Vagina (tissue), 2 donors: Measurements from ENCODE around the gene SUPT4H1. TPM values are rescaled to one million over a fixed set of nuclear protein-coding genes. Genes with fewer than 3 reads are reported as not detected.

Source experiments
- DNase-seq, 2 donors: peaks; one replicate each; pipeline ENCODE4 v3.0.0-alpha.2; 2017; ENCODE audit errors: extremely low spot score in 2 of 2
- H3K27ac ChIP-seq: fragments of 200-600 bp; sonication (generic); one replicate; pipeline ENCODE4 v1.5.1; 2019
- H3K27me3 ChIP-seq: fragments of 200-600 bp; sonication (generic); one replicate; pipeline ENCODE4 v1.5.1; 2019
- H3K36me3 ChIP-seq, 2 donors: fragments of 200-600 bp; sonication (generic); one replicate each; pipeline ENCODE4 v1.5.1; 2017 to 2019
- H3K4me1 ChIP-seq: fragments of 200-600 bp; sonication (generic); one replicate; pipeline ENCODE4 v1.5.1; 2019
- H3K4me3 ChIP-seq, 2 donors: fragments of 200-600 bp; sonication (generic); 1 replicate in 1 of 2; 2 replicates in 1 of 2; pipeline ENCODE4 v1.5.1; 2016 to 2019
- H3K9me3 ChIP-seq: fragments of 200-600 bp; sonication (generic); one replicate; pipeline ENCODE4 v1.5.1; 2019
- POLR2A ChIP-seq, 2 donors: fragments of 450-650 bp; IDR thresholded peaks; one replicate each; pipeline ENCODE4 v1.6.1; 2017; ENCODE audit warnings: antibody characterized with exemption in 2 of 2, mild to moderate bottlenecking in 2 of 2, moderate library complexity in 2 of 2
- POLR2AphosphoS5 ChIP-seq, 2 donors: sonication (generic); formaldehyde crosslinking; IDR thresholded peaks; one replicate each; pipeline ENCODE4 v1.9.0; 2017; ENCODE audit warnings: antibody characterized with exemption in 2 of 2, mild to moderate bottlenecking in 2 of 2, low read depth in 1 of 2; ENCODE audit not compliant: insufficient read depth in 1 of 2
- intact Hi-C: fragments of 100-400 bp; cut with DNase I; formaldehyde crosslinking; loops from one replicate; pipeline ENCODE4 v1.15.1; 2023
- total RNA-seq: library from RNA; depleted of rRNA; stranded (reverse); fragments of >200 nt; gene quantifications from one replicate; pipeline ENCODE4 v1.2.3, GENCODE V29; 2016
- TF ChIP-seq, protein P1 (sequence below), 3 experiments: fragments of 450-650 bp in 2 of 3; fragments of 200-600 bp in 1 of 3; sonication (generic) in 1 of 3; IDR thresholded peaks; one replicate each; pipeline ENCODE4 v1.5.1; 2017 to 2019; ENCODE audit warnings: antibody characterized with exemption in 3 of 3, mild to moderate bottlenecking in 2 of 3, moderate library complexity in 2 of 3

The SUPT4H1 gene
- total RNA-seq, 1 donor from 2014 or later = 31.4 TPM

DNA sequence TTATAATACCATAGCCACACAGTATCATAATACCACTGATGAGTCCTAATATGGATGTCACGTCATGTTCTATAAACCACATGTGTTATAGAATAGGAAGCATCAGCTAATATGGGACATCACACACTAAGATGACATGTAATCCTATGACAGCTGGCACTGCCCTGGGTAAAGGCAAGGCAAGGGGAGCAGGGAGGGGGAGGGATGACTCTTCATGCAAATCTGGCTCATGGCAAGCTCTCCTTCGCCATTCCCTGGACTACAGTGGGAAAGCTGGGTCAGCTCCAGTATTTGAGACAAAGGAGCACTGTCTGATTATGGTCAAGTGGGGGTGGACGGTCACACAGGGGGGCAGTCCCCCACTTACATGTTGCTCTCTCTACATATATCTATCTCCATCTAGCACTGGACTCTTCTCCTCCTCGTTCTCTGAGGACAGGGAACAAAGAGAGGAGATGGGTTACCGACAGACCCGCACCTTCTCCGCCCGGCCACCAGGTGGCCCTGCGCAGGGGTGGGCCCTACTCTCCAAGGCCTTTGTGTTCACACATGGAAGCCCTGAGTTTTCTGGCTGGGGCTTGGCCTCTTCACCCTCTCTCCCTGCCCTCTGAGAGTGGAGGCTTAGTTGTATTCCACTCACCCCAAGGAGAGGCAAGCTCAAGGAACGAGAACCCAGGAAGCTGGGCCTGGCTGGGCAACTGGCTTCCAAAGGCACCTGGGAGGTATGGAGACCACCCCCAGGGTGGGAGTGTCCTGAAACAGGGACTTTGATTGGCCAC is 47.8 kb downstream of the SUPT4H1 start:
- Histone ChIP-seq H3K36me3 (no peaks in the 10 kb centered on the region), H3K4me1 (no peaks in the 10 kb centered on the region), H3K4me3 (no peak overlapping the region), H3K27me3 (no peaks in the 10 kb centered on the region), H3K27ac (no peak overlapping the region), H3K9me3 (no peaks in the 10 kb centered on the region)
- no peak for TF ChIP-seq POLR2AphosphoS5 (IDR thresholded peaks at IDR 0.05; ENCODE audit: insufficient read depth in 1 of 2, low read depth in 1 of 2)
- TF ChIP-seq, protein P1, sequence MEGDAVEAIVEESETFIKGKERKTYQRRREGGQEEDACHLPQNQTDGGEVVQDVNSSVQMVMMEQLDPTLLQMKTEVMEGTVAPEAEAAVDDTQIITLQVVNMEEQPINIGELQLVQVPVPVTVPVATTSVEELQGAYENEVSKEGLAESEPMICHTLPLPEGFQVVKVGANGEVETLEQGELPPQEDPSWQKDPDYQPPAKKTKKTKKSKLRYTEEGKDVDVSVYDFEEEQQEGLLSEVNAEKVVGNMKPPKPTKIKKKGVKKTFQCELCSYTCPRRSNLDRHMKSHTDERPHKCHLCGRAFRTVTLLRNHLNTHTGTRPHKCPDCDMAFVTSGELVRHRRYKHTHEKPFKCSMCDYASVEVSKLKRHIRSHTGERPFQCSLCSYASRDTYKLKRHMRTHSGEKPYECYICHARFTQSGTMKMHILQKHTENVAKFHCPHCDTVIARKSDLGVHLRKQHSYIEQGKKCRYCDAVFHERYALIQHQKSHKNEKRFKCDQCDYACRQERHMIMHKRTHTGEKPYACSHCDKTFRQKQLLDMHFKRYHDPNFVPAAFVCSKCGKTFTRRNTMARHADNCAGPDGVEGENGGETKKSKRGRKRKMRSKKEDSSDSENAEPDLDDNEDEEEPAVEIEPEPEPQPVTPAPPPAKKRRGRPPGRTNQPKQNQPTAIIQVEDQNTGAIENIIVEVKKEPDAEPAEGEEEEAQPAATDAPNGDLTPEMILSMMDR (IDR thresholded peaks at IDR 0.05) = peak in 1 of 3 experiments; percentile 21
- intact Hi-C loops = no loop called here
- DNase-seq = no peak

DNA sequence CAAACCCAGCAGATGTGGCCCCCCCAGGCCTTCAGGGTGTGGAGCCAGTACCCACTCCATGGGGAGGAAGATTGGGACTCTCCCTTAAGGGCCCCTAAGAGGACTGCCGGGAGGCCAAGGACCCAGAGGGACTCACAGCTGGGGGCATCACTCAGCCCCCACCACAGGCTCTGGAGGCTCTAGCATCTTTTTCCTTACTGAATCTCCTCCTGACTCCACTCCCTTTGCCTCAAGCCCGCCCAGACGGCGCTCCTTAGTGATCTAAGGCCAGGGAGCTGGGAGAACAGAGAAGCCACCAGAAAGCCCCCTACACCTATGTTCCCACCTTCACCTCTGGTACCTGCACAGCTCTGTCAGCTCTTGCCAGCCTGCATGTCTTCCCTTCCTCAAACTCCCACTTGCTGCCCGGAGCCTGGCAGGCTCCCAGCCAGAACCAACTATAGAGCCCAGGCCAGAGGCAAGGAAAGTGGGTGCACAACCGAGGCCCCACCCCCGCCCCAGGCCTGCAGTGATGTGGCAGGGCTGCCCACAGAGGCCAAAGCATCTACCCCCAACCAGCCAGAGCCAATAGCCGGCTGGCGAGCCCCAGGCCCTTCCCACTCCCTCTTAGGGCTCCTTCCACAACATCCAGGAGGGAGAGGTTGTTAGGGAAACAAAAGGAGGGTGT is 48.9 kb downstream of the SUPT4H1 start:
- TF ChIP-seq POLR2A (IDR thresholded peaks at IDR 0.05) = no peak
- TF ChIP-seq, protein P1 (IDR thresholded peaks at IDR 0.05) = no peak
- TF ChIP-seq POLR2AphosphoS5 (IDR thresholded peaks at IDR 0.05; ENCODE audit: insufficient read depth in 1 of 2, low read depth in 1 of 2) = no peak
- Histone ChIP-seq H3K4me3 (no peak overlapping the region), H3K27me3 (no peaks in the 10 kb centered on the region), H3K36me3 (no peaks in the 10 kb centered on the region), H3K9me3 (no peaks in the 10 kb centered on the region), H3K27ac (no peak overlapping the region), H3K4me1 (no peaks in the 10 kb centered on the region)
- DNase-seq = peak; percentile 79 to 93
- intact Hi-C loops = no loop called here

DNA sequence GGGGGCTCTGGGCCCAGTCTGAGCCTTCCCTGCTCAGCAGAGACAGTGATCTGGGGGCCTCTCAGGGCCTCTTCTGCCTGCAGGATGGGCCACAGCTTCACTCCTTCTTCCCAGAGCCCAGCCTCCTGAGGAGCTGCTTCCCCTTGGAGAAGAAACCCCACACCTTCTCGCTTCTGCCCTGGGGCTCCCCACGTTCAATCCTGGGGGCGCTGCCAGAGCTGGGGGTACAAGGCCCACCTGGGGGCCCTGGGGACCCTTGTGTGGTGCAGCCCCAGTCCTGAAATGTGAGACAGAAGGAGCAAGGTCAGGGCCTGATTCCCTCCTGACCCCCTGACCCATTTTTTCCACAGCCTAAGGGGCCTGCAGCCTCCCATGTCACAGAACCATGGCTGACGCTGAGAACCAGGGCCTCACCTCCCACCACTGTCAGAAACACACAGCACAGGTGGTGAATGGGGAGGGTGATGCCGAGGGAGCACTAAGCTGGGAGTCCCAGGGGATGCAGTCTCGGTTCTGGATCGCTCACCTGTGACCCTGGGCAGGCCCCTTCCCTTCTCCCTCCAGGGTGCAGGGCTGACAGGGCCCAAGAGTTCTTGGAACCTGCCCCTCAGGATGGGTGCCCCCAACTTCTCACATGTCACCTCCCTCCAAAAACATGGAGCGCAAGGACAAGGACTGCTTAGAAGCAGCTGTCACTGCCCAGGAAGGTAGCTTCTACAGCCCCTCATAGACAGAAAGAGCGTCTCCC is 49.7 kb downstream of the SUPT4H1 start:
- Histone ChIP-seq H3K27me3 (no peaks in the 10 kb centered on the region), H3K36me3 (no peaks in the 10 kb centered on the region), H3K4me3 (no peak overlapping the region), H3K27ac (no peak overlapping the region), H3K9me3 (no peaks in the 10 kb centered on the region), H3K4me1 (no peaks in the 10 kb centered on the region)
- TF ChIP-seq, protein P1 (IDR thresholded peaks at IDR 0.05) = no peak
- TF ChIP-seq POLR2A (IDR thresholded peaks at IDR 0.05) (no peak), POLR2AphosphoS5 (IDR thresholded peaks at IDR 0.05; ENCODE audit: insufficient read depth in 1 of 2, low read depth in 1 of 2) (no peak)
- intact Hi-C loops = no loop called here
- DNase-seq = peak in 1 of 2 donors; percentile 90

DNA sequence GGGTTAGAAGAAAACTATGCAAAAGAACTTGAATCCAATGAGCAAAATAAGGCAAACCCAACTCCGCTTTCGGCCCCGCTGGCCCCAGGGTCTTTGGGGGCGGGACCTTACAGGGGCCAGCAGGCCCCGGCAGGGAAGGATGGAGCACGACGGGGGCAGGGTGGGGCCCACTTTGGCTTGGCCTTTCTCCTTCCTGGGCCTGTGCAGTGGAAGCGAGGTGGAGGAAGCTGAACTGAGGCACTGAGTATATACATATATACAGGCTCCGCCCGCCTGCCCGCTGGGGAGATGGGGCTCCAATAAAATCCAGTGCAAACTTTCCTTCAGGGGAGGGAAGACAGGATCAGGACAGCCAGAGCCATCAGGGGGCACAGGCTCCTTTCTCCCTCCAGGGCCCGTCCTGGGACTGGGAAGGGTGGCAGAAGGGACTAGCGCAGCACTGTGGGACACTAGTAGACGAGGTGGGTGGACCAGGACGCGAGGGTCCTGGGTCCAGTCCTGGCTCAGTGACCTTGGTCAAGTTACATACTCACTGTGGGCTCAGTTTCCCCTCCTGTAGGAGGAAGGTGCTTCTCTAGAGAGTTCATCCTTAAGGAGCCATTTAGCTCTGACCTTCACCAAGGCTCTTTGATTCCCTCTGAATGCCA is 50.4 kb downstream of the SUPT4H1 start:
- TF ChIP-seq POLR2A (IDR thresholded peaks at IDR 0.05) = no peak
- no peak for TF ChIP-seq POLR2AphosphoS5 (IDR thresholded peaks at IDR 0.05; ENCODE audit: insufficient read depth in 1 of 2, low read depth in 1 of 2)
- TF ChIP-seq, protein P1 (IDR thresholded peaks at IDR 0.05) = no peak
- DNase-seq = peak in 1 of 2 donors; percentile 89
- intact Hi-C loops = no loop called here

More for the DNA sequence above, 50.4 kb downstream of the SUPT4H1 start:
- Histone ChIP-seq H3K4me1 (no peaks in the 10 kb centered on the region), H3K27ac (no peak overlapping the region), H3K9me3 (no peaks in the 10 kb centered on the region), H3K36me3 (no peaks in the 10 kb centered on the region), H3K27me3 (no peaks in the 10 kb centered on the region), H3K4me3 (no peak overlapping the region)
